ENCODE measurements around the gene CXCL17.

DNA sequence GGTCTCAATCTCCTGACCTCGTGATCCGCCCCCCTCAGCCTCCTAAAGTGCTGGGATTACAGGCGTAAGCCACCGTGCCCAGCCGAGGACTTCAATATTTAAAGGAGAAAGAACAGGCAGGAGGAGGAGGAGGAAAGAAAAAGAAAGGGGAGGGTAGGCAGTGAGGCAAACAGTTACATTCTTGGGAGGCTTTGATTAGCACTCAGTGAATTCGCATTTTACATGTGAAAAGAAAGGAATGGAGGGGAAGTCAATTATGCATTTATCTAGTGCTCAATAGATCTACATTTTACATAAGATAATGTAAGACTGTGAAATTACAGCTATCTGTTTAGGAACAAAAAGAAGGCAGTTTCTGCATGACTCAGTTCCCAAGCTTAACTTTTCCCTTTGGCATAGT is 30.9 kb upstream of the CXCL17 start:
- TF ChIP-seq, protein P1, sequence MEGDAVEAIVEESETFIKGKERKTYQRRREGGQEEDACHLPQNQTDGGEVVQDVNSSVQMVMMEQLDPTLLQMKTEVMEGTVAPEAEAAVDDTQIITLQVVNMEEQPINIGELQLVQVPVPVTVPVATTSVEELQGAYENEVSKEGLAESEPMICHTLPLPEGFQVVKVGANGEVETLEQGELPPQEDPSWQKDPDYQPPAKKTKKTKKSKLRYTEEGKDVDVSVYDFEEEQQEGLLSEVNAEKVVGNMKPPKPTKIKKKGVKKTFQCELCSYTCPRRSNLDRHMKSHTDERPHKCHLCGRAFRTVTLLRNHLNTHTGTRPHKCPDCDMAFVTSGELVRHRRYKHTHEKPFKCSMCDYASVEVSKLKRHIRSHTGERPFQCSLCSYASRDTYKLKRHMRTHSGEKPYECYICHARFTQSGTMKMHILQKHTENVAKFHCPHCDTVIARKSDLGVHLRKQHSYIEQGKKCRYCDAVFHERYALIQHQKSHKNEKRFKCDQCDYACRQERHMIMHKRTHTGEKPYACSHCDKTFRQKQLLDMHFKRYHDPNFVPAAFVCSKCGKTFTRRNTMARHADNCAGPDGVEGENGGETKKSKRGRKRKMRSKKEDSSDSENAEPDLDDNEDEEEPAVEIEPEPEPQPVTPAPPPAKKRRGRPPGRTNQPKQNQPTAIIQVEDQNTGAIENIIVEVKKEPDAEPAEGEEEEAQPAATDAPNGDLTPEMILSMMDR (IDR thresholded peaks at IDR 0.05; ENCODE audit: insufficient read depth, low read depth, low read length) = no peak
- no peak for TF ChIP-seq EZH2 (IDR thresholded peaks at IDR 0.05; ENCODE audit: insufficient read depth, low read length)
